ENCODE data around the gene CNNM3.

Gene CNNM3

DNA sequence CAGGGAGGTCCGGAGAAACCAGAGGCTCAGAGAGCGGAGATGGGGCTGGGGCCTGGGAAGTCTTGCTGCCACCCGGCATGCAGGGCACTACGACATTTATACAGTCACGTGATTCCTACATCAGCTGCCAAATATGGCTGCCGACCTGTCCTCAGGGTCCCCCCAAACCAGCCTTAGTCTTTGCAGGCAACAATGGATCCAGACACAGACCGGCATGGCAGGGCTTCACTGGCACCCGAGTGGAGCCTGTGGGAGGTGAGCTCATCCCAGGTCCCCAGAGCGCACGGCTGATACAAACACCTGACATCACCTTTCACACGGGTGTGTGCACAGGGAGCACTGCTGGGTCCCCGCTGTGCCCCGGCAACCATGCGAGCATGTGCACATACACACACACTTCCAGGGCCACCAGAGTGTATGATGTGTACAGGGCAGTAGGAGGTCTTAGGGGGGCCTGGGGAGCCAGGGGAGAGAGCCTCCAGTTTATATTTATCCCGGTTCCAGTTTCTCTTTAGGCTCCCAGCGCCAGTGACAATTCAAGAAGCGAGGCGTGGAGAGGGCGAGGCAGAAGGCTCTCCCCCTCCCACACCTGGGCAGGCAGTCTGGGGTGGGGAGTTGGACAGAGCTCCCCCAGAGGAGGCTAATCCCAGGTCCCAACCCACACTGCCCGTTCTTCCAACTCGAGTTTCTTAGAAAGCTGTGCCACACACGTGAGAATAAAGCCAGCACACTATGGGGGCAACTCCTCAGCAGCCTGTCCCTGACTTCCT, 51.1 kb downstream of the CNNM3 start:
- DNase-seq, result no peak

DNA sequence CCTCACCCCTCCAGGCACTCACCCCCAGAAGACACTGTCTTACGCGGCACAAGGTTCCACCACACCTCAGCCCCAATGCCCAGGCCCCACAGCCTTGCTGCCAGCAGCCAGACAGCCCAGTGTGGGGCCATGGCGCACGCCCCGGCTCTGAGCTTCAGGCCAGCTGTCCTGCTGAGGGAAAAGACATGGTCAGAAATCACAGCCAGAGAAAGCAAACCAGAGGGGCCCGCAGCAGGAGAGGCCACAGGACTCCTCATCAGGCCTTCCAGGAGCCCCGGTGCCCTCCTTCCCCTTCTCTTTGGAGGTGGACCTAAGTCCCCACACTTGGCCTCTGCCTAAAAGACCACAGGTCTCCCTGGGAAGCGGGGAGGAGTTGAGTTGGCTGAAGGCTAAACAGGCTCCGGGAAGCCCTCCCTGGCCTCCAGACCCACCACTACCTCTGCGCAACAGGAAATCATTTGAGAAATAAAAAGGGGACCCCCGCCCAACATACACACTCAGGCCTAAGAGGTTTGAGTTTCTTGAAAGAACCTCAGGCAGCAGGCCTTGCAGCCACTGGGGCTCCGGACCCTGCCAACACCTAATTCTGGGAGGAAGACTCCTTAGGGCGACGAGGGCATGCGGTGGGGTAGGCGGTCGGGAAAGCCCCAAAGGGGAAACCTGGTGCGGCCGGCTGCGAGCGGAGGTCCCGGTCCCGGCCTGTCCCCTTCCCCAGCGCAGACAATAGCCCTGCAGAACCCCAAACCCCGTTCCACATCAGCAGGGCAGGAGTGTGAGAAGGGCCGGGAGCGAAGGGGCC, 51.9 kb downstream of the CNNM3 start:
- no peak for DNase-seq

- DNase-seq, result peak; percentile 33
These were observed 52.6 kb downstream of the CNNM3 start for GRCh38 chr2:96868555-96869280.

DNA sequence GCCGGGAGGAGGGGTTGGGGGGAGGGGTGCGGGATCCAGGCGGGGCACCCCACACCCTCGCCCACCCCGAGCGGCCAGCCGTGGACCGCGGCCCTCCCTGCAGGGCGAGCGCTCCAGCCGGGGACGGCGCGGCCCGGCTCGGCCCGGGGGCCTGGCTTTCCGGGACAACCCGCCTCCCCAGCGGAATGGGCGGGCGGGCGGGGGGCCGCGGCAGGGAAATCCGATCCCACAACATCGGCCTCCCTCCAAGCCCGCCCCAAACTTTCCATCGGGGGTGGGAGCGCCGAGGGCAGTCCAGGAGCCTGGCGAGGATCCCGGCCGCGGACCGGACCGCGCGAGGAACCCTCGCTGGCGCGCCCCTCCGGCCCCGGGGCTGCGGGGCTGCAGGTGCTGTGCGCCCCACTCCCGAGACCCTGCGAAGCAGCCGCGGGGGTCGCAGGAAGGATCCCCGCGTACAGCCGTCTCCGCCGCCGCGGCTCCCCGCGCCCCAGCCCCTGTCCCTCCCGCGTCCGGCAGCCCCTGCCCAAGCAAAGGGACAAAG, 53.3 kb downstream of the CNNM3 start:
- DNase-seq, result peak; percentile 48

GRCh38 chr2:96869822-96870625, 54.0 kb downstream of the CNNM3 start, which contains the start of gene SEMA4C:
Gene SEMA4C (minus strand): TSS chr2:96870080. CDS start chr2:96867886, 2,194 bp downstream.
- no peak for DNase-seq

DNA sequence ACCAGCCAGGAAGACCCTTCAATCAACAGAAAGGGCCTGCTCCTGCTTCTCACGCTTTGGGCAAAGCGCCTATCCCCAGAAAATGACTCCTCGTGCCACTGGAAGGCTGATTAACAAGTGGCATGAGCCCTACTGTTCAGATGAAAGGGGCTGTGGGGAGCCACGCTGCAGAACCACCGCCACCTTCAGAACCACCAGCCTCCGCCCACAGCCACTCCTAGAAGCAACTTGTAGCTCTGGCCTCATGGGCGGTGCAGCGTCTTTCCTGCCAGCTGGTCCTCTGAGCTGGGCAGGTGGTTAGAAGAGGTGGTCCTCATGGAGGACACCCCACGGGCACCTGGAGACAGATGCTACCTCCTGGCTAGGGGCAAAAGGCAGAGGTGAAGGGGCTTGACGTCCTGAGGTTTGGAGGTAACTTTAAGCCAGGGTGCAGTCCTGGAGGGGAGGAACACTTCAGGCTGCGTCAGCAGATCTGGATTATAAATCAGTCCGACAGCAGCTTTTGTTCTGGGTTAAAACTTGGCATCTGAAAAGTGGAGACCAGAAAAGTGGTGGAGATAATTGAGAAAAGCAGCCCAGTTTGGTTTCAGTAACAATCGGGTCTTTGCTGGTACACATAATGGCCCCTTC, 54.7 kb downstream of the CNNM3 start:
- no peak for DNase-seq

DNA sequence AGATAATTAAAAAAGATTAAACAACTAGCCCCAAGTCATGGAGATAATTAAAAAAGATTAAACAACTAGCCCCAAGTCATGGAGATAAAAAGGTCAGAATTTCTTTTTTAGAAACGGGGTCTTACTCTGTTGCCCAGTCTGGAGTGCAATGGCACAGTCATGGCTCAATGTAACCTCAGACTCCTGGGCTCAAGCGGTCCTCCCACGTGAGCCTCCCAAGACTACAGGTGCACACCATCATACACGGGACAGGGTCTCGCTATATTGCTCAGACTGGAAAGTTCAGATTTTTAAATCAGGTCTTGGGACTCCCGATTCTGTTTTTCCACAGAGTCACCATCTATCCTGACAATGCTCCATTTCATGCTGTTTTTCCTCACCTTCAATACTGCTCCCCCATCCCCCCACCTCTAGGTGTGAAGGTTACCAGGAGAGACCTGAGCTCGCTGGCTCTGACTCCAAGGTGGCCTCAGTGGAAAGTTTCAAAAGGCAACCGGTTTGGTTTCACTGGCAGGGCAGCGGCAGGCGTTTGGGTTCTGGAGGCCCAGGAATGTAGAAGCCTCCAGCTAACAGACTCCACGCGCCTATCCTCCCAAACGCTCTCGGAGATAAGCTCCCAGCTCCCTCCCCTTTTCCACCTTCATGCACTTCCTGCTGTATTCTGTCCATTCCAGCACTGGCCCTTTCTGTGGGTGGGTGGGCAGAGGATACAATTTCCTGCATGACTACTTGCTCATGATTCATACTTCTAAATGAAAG, 56.7 kb downstream of the CNNM3 start:
- DNase-seq, result no peak

- DNase-seq, result no peak
These were observed 57.6 kb downstream of the CNNM3 start for GRCh38 chr2:96873651-96874096.

DNA sequence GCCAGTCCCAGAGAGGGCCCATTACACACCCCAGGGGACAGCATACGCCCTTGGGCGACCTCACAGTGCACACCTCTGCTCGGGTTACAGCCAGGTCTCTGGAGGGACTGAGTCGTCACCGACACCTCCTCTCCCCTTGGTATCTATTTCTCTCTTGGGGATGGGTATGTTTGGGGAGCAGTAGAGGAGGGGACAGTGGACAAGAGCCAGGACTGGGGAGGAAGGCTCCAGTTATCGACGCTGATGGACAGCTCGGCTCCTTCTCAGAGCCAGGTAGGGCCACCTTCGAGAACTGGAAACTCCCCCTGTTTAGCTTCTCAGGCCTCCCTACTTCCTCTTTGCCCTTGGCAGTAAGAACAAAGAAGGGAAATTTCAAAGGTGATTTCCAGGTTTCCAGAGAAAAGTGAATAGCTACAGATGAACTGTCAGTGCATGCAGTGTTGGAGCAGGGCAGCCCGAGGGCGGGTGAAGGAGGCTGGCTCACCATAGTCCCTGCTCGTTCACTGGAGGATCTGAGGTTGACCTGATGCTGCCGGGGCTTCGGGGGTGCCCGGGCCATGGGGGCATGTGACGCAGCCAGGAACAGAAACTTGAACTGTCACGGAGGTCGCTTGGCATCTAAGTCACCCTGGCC, 58.2 kb downstream of the CNNM3 start:
- DNase-seq, result no peak

- DNase-seq, result no peak
These were observed 59.6 kb downstream of the CNNM3 start for GRCh38 chr2:96875498-96876268.

DNA sequence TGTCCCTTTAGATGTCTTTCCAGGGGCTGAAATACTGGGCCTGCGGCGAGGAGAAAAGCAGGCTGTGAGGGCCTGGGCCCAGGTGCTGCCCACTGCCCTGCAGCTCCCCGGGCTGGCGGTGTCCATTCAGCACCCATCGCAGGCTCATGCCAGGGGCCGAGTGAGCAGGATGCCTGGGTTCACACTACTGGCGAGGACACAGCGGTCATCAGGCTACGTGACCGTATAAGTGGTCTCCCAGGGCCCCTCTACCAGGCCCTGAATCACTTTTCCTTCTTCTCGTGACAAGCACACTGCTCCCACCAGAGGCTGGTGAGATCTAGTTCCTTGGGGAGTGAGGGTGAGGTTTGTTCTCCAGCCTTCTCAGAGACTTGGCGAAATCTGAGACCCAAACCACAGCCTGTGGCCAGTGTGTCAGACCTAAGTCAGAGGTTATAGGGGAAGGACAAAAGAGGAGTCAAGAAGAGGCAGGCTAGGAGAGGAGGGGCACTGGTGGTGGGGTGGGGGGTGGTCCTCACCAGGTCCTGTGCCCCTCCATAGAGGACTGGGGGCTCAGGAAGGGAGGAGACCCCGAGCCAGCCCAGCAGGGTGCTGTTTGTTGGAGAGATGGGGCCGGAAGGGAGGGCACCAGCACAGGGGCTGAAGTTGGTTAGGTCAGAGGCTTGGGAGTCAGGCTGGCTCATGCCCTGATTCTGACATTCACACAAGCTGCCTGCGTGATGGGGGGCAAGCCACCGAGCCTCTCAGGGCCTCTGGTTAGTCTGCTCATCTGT, 60.4 kb downstream of the CNNM3 start:
- DNase-seq, result no peak

- no peak for DNase-seq
These were observed 61.0 kb downstream of the CNNM3 start for GRCh38 chr2:96877042-96877451.

GRCh38 chr2:96877631-96878092, 61.6 kb downstream of the CNNM3 start:
- DNase-seq, result no peak

GRCh38 chr2:96878171-96878570, 62.1 kb downstream of the CNNM3 start:
- DNase-seq, result no peak

- no peak for DNase-seq
These were observed 62.9 kb downstream of the CNNM3 start for GRCh38 chr2:96878796-96879544.

DNA sequence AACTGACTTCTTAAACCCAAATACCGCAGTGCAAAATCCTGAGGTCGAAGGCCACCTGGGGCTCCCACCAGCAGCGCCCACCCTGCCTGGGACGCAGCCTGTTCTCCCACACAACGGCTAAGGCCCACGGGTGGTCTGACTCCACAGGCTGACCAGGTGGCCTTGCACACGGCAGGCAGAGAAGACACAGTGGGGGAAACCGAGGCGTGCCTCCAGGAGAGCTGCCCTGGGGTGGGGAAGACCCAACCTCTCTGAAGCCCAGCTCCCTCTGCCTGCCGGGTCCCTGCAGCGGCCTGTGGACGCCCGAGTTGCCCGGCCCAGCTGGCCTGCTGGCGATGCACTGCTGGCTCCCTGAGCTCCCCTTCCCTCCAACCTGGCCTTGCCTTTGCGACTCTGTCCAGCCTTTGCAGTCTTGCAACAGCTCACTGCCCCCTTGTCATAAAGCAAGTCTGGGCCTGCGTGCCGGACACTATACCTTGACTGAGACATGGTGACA, 63.5 kb downstream of the CNNM3 start:
- DNase-seq, result no peak

DNA sequence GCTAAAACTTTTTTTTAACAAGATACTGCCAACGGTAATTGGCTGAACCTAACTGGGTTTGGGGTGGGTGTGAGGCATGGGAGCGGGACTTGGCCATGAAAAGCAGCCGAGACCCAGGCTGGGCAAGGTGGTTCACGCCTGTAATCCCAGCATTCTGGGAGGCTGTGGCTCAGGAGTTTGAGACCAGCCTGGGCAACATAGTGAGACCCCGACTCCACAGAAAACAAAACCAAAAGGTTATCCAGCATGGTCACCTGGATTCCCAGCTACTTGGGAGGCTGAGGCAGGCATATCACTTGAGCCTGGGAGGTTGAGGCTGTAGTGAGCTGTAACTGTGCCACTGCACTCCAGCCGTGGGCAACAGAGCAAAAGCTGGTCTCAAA, 64.8 kb downstream of the CNNM3 start:
- no peak for DNase-seq
